ENCODE measurements around the gene OXSM.

DNA sequence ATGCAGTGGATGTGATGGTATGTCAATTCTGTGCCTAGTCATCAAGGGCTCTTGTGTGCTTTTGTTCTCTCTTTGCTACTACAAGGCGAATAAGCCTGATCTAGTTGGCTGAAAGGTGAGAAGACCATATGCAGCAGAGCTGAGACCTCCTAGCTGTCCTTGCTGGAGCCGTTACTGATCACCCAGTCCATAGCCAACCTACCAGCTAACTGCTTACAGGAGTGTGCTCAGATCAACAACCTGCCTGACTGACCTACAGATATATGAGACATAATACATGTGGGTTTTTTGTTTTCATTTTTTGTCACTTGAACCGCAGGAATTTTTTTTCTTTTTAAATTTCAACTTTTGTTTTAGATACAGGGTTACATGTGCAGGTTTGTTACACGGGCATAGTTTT is 22.8 kb downstream of the OXSM start:
- TF ChIP-seq, protein P1, sequence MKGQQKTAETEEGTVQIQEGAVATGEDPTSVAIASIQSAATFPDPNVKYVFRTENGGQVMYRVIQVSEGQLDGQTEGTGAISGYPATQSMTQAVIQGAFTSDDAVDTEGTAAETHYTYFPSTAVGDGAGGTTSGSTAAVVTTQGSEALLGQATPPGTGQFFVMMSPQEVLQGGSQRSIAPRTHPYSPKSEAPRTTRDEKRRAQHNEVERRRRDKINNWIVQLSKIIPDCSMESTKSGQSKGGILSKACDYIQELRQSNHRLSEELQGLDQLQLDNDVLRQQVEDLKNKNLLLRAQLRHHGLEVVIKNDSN (IDR thresholded peaks at IDR 0.05; ENCODE audit: borderline replicate concordance, extremely low read length, insufficient read depth, low read depth, low read length) = no peak
- TF ChIP-seq NRF1 (conservative IDR thresholded peaks at IDR 0.05; ENCODE audit: low read depth, low read length) (no peak), POLR2A (IDR thresholded peaks at IDR 0.05; ENCODE audit: low read depth, low read length) (no peak)
